ENCODE measurements around the gene CPLX3.

CPLX3 gene

GRCh38 chr15:74802862-74803447 is 23.5 kb upstream of the CPLX3 start:
- no peak for DNase-seq (ENCODE audit: low spot score)

DNA sequence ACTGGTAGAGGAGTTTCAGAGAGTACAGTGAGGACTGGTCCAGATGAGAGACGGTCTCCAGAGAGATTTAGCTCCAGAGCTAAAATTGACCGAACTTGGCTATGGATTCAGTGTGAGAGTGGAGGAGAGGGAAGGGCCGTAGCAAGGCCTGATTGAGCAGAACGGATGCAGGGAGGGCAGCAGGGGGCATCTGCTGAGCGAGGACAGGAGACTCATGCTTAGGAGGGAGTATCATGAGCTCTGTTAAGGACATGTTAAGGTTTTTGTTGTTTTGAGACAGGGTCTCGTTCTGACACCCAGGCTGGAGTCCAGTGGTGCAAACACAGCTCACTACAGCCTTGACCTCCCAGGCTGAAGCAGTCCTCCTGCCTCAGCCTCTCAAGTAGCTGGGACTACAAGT is 21.5 kb upstream of the CPLX3 start:
- no peak for DNase-seq (ENCODE audit: low spot score)

- DNase-seq (ENCODE audit: low spot score), result no peak
These were observed 19.1 kb upstream of the CPLX3 start for GRCh38 chr15:74807282-74807681.

DNA sequence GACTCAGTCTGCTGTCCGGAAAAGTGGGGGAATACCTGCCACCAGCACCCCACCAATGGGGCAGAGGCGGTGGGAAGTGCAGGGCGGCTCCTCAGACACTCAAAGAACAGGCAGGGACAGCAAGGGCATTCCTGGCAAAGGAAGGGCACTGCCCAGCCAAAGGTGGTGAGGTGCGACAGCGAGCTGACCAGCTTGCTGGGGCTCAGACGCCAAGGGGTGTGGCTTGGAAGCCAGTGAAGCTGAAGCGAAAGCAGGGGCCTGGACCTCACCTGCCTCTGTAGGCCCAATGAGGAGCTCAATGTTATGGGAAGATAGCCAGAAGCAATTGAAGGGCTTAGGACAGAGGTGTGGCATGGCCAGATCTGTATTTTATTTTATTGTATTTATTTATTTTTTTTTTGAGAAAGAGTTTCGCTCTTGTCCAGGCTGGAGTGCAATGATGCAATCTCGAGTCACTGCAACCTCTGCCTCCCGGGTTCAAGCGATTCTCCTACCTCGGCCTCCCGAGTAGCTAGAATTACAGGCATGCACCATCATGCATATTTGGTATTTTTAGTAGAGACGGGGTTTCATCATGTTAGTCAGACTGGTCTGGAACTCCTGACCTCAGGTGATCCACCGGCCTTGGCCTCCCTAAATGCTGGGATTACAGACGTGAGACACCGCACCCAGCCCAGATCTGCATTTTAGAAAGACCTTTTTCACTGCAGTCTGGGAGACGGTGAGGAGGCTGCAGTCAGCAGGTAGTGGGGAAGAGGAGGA is 18.2 kb upstream of the CPLX3 start:
- DNase-seq (ENCODE audit: low spot score), result no peak

- DNase-seq (ENCODE audit: low spot score), result no peak
These were observed 17.6 kb upstream of the CPLX3 start for GRCh38 chr15:74808840-74809229.

DNA sequence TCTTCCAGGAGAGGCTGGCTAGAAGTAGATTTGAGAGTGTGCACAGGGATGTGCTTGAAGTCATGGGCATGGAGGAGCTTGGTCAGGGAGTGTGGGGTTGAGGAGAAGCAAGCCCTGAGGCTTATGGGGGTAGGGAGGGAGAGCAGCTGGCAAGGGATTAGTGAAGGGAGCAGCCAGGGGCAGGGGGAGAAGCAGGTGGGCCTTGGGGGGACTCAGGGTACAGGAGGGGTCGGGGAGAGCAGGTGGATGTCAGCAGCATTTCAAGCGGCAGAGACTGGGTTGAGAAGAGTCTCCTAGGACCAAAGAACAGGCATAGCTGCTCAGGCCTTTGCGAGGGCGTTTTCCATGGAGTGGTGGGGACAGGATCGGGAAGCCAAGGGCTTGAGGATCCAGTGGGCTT is 17.2 kb upstream of the CPLX3 start:
- no peak for DNase-seq (ENCODE audit: low spot score)

DNA sequence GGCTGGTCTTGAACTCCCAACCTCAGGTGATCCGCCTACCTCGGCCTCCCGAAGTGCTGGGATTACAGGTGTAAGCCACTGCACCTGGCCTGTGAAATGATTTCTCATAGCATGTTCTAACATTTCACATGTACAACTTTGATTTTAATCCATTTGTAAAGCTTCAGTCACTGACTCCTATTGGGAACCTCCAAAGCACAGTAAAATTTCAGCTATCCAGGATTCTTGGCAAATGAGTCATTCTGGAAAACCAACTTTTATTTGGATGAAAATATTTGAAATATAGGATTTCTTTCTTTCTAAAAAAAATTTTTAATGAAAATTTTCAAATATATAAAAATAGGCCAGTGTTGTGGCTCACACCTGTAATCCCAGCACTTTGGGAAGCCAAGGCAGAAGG is 16.5 kb upstream of the CPLX3 start:
- DNase-seq (ENCODE audit: low spot score), result no peak

DNA sequence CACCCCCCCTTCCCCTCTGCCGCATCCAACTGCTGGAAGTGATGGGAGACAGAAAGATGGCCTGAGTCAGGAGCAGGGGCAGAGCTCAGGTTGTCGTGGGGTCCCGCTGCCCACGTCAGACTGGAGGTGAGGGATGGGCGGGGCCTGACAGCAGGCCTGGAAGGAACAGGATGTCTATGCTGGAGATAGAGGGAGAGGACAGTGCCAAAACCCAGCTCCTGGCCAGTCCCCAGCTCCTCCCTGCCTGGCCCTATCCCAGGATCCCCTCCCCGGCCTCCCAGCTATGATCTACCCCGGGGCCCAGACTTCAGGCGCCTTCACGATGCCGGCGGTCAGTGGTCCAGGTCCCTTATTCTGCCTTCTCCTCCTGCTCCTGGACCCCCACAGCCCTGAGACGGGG is 13.9 kb upstream of the CPLX3 start, which contains the start of gene LMAN1L:
TSS of gene LMAN1L (plus strand) at position 303 of the 400 bp plus-strand sequence. CDS start at position 323, 20 bp downstream.
- DNase-seq (ENCODE audit: low spot score), result no peak

DNA sequence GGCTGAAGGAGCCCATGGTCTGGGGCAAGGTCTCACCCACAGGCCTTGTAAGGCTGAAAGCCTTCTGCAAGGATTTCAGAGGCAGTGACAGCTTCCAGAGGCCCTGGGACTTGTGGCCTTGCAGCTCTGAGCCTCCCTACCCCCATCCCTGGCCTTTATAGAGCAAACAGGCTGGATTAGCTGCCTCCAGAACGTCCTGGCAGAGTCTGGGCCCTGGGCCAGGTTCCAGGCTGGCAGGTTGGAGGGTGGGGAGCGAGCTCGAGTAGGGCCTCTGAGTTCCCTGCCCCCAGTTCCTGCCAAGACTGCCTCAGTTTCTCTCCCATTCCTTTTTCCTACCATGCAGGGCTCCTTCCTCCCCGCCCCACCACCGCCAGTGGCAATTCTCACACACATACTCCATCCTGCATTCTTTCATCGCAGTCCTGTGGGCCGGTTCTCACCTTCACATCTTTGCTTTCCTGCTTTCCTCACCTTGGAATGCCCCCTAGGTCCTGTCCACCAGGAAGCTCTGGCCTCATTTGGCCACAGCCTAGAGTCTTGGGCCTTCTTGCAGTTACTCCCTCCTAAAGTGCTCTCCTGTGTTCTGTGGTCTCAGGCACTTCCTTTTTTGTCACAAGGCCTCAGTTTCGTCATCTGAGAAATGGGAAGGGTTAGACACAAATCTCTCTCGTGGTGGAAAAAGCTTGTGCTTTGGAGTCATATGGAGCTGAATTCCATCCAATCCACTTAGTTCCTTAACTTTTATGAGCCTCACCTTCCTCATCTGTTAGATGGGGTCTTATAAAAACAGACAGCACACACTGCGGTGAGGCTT is 11.1 kb upstream of the CPLX3 start:
- DNase-seq (ENCODE audit: low spot score), result no peak

GRCh38 chr15:74815961-74816360 is 10.5 kb upstream of the CPLX3 start:
- DNase-seq (ENCODE audit: low spot score), result no peak

DNA sequence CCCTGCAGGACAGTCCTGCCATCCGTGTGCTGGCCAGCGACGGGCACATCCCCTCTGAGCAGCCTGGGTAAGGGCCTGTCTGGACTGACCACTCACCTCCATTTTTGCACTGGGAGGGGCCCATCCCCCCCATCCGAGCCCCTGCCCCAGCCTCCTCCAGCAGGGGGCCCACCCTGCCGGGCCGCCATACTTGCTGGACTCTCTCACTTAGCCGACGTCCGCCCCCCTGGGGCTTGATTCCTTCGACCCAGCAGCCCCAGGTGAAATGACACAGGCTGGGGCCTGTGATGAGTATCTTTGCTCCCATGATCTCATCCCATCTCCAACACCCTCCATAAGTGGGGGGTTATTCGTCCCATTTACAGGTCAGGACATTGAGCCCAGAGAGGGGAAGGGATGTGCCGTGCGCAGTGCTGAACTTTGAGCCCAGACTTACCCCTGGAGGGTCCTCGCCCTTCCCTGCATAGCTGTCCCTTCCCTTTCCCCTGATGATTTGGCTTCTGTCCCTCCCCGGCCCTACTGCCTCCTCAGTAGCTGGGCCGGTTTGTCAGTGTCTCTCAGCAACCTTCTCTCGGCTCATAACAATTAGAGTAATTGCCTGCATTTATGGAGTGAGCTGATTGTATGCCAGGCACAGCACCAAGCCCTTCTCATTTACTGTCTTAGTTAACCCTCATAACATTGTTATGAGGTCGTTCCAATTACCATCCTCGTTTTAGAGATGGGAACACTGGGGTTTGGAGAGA is 9.6 kb upstream of the CPLX3 start:
- DNase-seq (ENCODE audit: low spot score), result no peak

- DNase-seq (ENCODE audit: low spot score), result peak; percentile 43
These were observed 9.1 kb upstream of the CPLX3 start for GRCh38 chr15:74817370-74817737.

DNA sequence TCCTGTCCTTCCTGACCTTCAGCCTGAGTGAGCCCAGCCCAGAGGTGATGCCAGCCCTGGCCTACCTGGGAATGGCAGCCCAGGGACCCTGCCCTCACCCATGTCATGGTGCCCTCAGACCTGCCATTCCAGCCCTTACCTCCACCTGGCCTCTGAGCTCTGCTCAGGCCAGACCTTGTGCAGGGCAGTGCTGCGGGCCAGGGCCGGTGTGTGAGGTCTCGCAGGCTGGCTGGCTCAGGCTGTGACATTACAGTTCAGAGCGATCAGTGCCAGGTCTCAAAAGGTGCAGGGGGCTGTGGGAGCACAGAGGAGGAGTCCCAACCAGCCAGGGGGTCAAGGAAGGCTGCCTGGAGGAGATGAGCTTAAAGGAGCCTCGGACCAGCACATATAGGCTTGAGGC is 6.4 kb upstream of the CPLX3 start:
- DNase-seq (ENCODE audit: low spot score), result no peak

GRCh38 chr15:74821091-74821789 is 5.2 kb upstream of the CPLX3 start:
- DNase-seq (ENCODE audit: low spot score), result no peak

DNA sequence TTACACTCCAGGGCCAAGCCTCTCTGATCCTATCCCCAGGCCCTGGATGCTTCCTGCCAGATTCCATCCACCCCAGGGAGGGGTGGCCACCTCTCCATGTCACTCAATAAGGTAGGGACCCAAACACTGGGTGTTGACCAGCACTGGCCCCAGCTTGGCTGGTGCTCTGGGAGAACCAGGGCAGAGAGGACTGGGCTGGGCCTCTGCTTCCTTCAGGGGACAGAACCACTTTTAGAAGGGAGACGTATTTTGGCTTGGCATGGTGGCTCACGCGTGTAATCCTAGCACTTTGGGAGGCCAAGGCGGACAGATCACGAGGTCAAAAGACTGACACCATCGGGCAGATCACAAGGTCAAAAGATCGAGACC is 4.7 kb upstream of the CPLX3 start:
- no peak for DNase-seq (ENCODE audit: low spot score)

DNA sequence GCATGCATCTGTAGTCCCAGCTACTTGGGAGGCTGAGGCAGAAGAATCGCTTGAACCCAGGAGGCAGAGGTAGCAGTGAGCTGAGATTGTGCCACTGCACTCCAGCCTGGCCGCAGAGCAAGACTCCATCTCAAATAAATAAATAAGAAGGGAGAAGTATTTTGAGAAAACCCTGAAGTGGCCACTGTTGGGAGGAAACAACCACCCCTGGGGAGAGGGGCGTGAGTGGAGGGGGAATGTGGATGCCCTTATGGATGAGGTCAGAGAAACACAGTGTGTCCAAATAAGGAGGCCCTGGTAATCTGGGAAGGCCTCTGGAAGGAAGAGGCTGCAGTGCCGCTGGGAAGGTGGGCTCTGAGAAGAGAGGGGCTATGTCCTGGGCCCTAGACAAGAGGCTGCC is 4.2 kb upstream of the CPLX3 start:
- DNase-seq (ENCODE audit: low spot score), result no peak

- no peak for DNase-seq (ENCODE audit: low spot score)
These were observed 3.1 kb upstream of the CPLX3 start for GRCh38 chr15:74823324-74823723.

GRCh38 chr15:74824976-74825375 is 1.5 kb upstream of the CPLX3 start:
- no peak for DNase-seq (ENCODE audit: low spot score)

- no peak for DNase-seq (ENCODE audit: low spot score)
These were observed 561 bp upstream of the CPLX3 start for GRCh38 chr15:74825866-74826265.

GRCh38 chr15:74826921-74827320 is 494 bp downstream of the CPLX3 start:
- no peak for DNase-seq (ENCODE audit: low spot score)

GRCh38 chr15:74827614-74828013 is 1.2 kb downstream of the CPLX3 start:
- DNase-seq (ENCODE audit: low spot score), result no peak

- DNase-seq (ENCODE audit: low spot score), result no peak
These were observed 2.4 kb downstream of the CPLX3 start for GRCh38 chr15:74828835-74829234.
